HG02759 (cell line): ENCODE results near the gene DDX10.

Source experiments
- ATAC-seq: cut with Tn5 transposase; IDR thresholded peaks from one replicate; pipeline ENCODE4 v1.9.1; 2021; ENCODE audit warnings: mild to moderate bottlenecking, moderate library complexity; ENCODE audit not compliant: unreplicated experiment

Gene DDX10

GRCh38 chr11:108967571-108967970, 302.7 kb downstream of the DDX10 start:
- ATAC-seq, result no peak

GRCh38 chr11:108970221-108970991, 305.5 kb downstream of the DDX10 start:
- no peak for ATAC-seq

- no peak for ATAC-seq
These were observed 308.7 kb downstream of the DDX10 start for GRCh38 chr11:108973402-108974162.

- ATAC-seq, result no peak
These were observed 310.2 kb downstream of the DDX10 start for GRCh38 chr11:108975026-108975425.

GRCh38 chr11:108975641-108976071, 310.8 kb downstream of the DDX10 start:
- no peak for ATAC-seq

- no peak for ATAC-seq
These were observed 319.0 kb downstream of the DDX10 start for GRCh38 chr11:108983636-108984420.

- no peak for ATAC-seq
These were observed 319.7 kb downstream of the DDX10 start for GRCh38 chr11:108984523-108984922.

GRCh38 chr11:108985236-108985944, 320.5 kb downstream of the DDX10 start:
- no peak for ATAC-seq

- no peak for ATAC-seq
These were observed 321.0 kb downstream of the DDX10 start for GRCh38 chr11:108985945-108986279.
